Endothelial cell of umbilical vein (primary cell): ENCODE data around the gene MB21D2.

Experiments used
- EZH2 ChIP-seq: IDR thresholded peaks from 2 replicates; pipeline ENCODE4 v1.6.1; 2012; ENCODE audit warnings: borderline replicate concordance, low read depth, mild to moderate bottlenecking, moderate library complexity, low read length, inconsistent platforms; ENCODE audit not compliant: severe bottlenecking
- FOS ChIP-seq: IDR thresholded peaks from 2 replicates; pipeline ENCODE4 v1.6.1; 2011; ENCODE audit warnings: mild to moderate bottlenecking, low read length, moderate library complexity, borderline replicate concordance; ENCODE audit not compliant: insufficient read depth
- GATA2 ChIP-seq: IDR thresholded peaks from 2 replicates; pipeline ENCODE4 v1.7.0; 2011; ENCODE audit warnings: low read depth, mild to moderate bottlenecking, moderate library complexity, mixed read lengths, low read length; ENCODE audit not compliant: insufficient read length, insufficient read depth
- JUN ChIP-seq: IDR thresholded peaks from 2 replicates; pipeline ENCODE4 v1.6.1; 2011; ENCODE audit warnings: borderline replicate concordance, low read depth; ENCODE audit not compliant: insufficient read length, insufficient read depth
- MAX ChIP-seq: IDR thresholded peaks from 2 replicates; pipeline ENCODE4 v1.6.1; 2011; ENCODE audit not compliant: insufficient read depth, insufficient read length
- MYC ChIP-seq: IDR thresholded peaks from one replicate; pipeline ENCODE4 v1.6.1; 2011; ENCODE audit warnings: mild to moderate bottlenecking, low read depth, low read length
- POLR2A ChIP-seq: IDR thresholded peaks from 2 replicates; pipeline ENCODE4 v1.6.1; 2012; ENCODE audit warnings: low read depth, mild to moderate bottlenecking, control low read depth, low read length
- POLR2AphosphoS5 ChIP-seq: IDR thresholded peaks from 2 replicates; pipeline ENCODE4 v1.6.1; 2012; ENCODE audit warnings: low read depth, mild to moderate bottlenecking, control low read depth, low read length, moderate library complexity; ENCODE audit not compliant: insufficient read depth
- TF ChIP-seq, protein P1 (sequence below), 2 donors: IDR thresholded peaks; 1 replicate in 1 of 2; 2 replicates in 1 of 2; pipeline ENCODE4 v1.5.1; 2011; ENCODE audit warnings: low read length in 2 of 2, mild to moderate bottlenecking in 2 of 2, moderate library complexity in 2 of 2, control low read depth in 1 of 2, inconsistent platforms in 1 of 2, low read depth in 1 of 2; ENCODE audit not compliant: insufficient read depth in 1 of 2; ENCODE audit errors: extremely low read depth in 1 of 2

- TF ChIP-seq, protein P1, sequence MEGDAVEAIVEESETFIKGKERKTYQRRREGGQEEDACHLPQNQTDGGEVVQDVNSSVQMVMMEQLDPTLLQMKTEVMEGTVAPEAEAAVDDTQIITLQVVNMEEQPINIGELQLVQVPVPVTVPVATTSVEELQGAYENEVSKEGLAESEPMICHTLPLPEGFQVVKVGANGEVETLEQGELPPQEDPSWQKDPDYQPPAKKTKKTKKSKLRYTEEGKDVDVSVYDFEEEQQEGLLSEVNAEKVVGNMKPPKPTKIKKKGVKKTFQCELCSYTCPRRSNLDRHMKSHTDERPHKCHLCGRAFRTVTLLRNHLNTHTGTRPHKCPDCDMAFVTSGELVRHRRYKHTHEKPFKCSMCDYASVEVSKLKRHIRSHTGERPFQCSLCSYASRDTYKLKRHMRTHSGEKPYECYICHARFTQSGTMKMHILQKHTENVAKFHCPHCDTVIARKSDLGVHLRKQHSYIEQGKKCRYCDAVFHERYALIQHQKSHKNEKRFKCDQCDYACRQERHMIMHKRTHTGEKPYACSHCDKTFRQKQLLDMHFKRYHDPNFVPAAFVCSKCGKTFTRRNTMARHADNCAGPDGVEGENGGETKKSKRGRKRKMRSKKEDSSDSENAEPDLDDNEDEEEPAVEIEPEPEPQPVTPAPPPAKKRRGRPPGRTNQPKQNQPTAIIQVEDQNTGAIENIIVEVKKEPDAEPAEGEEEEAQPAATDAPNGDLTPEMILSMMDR (IDR thresholded peaks at IDR 0.05; ENCODE audit: extremely low read depth in 1 of 2, insufficient read depth in 1 of 2, low read depth in 1 of 2, low read length in 2 of 2): no peak
- no peak for TF ChIP-seq MYC
- no peak for TF ChIP-seq EZH2
- TF ChIP-seq POLR2A: no peak
- TF ChIP-seq POLR2AphosphoS5: no peak
- no peak for TF ChIP-seq MAX
- no peak for TF ChIP-seq GATA2
- no peak for TF ChIP-seq JUN
- no peak for TF ChIP-seq FOS
Observed at GRCh38 chr3:192840143-192840836, 77.4 kb downstream of the MB21D2 start.
